Stimulated activated CD4-positive, alpha-beta T cell treated with anti-CD3 and anti-CD28 coated beads, Interleukin-4, amount 100 ng/mL, for 24 hours (primary cell): ENCODE results near the gene ADCY9.
A peak's percentile ranks its signal among the peaks of the same experiment; 100 is the strongest.
"Not testable (repeated sequence)": the region's sequence is repeated elsewhere in the genome, so short reads cannot be mapped to it uniquely, and the experiment has no call there.

Source experiments
- DNase-seq: peaks from one replicate; pipeline ENCODE4 v3.0.0-alpha.2; 2020

Gene ADCY9

GRCh38 chr16:3948378-3948995 is 167.8 kb downstream of the ADCY9 start:
- no peak for DNase-seq

- no peak for DNase-seq
Measured at GRCh38 chr16:3946604-3947180, 169.6 kb downstream of the ADCY9 start.

DNA sequence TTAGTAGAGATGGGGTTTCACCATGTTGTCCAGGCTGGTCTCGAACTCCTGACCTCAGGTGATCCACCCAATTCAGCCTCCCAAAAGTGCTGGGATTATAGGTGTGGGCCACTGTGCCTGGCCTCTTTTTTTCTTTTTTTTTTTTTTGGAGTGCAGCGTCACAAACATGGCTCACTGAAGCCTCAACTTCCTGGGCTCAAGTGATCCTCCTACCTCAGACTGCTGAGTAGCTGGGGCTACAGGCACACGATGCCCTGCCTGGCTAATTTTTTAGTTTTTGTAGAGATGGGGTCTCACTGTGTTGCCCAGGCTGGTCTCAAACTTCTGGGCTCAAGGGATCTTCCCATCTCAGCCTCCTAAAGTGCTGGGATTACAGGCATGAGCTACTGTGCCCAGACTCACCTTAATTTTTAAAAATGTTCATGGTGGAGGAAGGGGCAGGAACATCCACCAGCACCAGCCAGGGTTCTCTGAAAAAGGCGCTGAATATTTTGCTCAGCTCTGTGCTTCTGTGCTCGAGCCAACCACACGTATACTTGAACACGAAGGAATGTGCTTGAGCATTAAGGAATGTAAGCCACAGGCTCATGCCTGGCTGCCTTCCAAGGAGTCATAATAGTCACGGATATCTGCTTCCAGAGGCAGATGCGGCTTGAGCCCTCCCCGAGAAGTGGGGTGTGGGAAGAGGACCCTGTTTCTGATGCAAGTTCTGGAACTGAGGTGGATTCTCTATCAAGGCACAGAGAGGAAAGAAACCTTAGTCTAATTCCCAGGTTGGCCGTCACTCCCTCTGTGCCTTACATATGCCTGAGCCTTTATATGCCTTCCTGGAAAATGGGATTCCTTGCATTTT is 170.3 kb downstream of the ADCY9 start:
- no peak for DNase-seq

DNA sequence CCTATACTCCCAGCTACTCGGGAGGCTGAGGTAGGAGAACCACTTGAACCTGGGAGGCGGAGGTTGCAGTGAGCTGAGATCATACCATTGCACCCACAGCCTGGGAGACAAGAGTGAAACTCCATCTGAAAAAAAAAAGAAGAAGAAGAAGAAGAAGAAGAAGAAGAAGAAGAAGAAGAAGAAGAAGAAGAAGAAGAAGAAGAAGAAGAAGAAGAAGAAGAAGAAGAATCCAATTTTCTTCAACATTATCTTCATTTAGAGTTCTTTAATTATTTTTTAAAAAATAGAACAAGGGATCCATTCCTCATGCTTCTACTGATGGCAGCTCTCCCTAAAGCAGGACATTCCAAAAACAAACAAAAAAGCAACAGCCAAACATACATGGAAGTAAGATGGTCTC is 171.8 kb downstream of the ADCY9 start:
- DNase-seq: not testable (repeated sequence)

GRCh38 chr16:3942146-3942545 is 174.1 kb downstream of the ADCY9 start:
- not testable (repeated sequence) for DNase-seq

GRCh38 chr16:3938843-3939624 is 177.2 kb downstream of the ADCY9 start:
- DNase-seq: peak; percentile 68

DNA sequence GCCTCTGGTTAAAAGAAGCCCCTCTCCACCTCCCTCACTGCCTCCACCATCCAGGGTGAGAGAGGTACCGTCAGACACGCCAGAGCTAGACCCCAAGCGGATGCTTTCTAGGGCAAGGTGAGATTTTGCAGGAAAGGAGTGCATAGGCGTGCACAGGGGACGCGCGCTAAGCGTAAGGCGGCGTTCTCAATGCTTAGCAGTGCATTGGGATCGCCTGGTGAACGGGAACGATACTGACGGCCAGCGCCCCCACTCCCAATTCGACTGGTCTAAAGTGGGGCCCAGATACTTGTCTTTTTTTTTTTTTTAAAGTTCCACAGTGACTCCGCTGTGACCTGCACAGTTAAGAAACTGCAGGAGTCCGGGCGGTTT is 177.8 kb downstream of the ADCY9 start:
- DNase-seq: no peak

DNA sequence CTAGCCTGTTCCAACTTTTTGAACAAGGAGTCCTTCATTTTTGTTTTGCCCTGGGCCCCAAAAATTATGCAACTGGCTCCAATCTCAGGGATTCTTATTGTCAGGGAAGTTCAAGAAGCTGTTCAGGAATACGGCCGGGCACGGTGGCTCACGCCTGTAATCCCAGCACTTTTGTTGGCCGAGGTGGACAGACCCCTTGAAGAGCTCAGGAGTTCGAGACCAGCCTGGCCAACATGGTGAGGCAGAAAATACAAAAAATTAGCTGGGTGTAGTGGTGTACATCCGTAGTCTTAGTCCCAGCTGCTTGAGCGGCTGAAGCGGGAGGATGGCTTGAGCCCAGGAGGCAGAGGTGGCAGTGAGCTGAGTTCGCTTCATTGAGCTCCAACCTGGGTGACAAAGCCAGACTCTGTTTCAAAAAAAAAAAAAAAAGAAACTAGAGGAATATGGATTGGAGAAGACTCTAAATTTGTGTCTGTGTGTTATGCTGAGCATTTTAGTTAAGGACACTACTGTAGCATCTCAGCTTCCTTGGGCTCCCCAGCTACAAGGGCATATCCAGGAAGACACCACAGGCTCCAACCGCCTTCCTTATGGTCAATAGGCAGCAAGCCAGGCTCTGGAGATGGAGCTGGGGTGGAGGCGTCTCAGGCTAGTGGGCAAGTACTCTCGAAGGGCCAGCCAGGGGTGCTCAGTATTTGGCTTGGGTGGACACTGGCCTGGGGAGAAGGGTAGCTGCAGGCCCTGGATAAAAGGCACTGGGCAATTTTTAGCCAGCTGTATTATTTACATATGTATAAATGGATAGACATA is 179.0 kb downstream of the ADCY9 start:
- no peak for DNase-seq

DNA sequence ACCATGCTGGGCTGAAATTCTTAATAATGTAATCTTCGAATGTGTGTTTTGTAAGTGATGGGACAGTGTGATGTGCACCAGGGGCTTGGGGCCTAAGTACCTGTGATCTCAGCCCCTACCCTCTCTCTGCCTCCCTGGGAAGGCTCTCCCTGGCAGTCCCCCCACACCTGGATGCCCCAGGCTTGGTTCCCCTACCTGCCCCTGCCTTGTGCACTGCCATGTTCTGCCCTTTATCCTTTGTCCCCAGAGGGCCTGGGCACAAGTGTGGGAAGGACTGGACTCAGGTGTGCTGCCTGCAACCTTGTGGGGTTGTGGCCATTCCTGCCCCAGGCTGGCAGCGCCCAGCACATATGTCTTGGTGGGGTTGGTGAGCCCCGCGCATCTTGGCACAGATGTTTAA is 180.3 kb downstream of the ADCY9 start:
- no peak for DNase-seq

DNA sequence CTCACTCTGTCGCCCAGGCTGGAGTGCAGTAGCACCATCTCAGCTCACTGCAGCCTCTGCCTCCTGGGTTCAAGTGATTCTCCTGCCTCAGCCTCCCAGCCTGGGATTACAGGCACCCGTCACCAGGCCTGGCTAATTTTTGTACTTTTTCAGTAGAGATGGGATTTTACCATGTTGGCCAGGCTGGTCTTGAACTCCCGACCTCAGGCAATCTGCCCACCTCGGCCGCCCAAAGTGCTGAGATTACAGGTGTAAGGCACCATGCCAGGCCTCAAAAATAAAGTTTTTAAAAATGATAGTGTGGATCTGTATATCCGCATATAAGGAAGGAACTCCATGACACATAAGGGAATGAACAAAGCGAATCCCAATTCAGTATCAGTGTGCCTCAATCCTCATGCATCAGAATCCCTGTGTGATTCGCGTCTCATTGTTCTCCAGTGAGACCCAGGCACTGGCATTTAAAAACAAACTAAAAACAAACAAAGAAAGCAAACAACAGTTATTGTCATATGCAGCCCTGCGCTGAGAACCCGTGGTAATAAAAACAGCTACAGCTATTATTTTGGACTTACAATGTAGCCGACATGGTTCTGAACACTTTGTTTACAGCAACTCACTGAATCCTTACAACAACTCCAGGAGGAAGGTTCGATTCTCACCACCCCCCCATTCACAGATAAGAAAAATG is 181.6 kb downstream of the ADCY9 start:
- DNase-seq: no peak

GRCh38 chr16:3927147-3927546 is 189.1 kb downstream of the ADCY9 start:
- not testable (repeated sequence) for DNase-seq

DNA sequence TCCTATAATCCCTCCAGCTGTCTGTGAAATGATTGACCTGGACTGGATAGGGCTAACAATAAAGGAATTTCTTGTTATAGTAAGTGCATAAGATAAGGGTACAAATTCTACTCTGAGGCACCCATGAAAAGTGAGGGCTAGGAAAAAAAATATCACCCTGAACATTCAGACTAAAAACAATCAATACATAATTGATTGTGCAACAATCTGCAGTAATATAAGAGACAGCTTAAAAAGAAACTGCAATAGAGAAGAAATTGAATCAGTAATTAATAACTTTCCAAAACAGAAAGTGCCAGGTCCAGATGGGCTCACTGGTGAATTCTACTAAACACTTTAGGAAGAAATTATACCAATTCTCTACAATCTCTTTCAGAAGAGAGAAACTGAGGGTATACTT is 191.5 kb downstream of the ADCY9 start:
- no peak for DNase-seq

DNA sequence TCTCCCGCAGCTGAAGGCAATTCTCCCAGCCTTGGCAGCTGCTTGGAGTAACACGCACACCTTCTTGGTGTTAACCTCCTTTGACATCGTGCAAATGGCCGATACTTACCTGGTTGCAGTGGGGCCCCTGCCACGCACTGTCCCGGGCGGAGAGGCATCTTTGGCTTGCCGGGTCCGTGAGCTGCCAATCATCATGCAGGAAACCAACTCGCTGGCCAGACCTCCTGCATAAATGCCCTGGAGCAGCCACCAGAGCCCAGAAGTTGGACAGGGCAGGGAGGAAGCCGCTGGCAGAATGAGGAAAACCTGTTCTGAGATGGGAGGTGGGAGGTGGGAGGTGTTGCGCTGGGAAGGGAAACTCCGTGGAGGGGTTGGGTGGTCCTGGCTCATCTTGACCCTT is 194.0 kb downstream of the ADCY9 start:
- DNase-seq: no peak

- no peak for DNase-seq
Measured at GRCh38 chr16:3920206-3920605, 196.0 kb downstream of the ADCY9 start.

GRCh38 chr16:3919413-3919812 is 196.8 kb downstream of the ADCY9 start:
- DNase-seq: no peak

DNA sequence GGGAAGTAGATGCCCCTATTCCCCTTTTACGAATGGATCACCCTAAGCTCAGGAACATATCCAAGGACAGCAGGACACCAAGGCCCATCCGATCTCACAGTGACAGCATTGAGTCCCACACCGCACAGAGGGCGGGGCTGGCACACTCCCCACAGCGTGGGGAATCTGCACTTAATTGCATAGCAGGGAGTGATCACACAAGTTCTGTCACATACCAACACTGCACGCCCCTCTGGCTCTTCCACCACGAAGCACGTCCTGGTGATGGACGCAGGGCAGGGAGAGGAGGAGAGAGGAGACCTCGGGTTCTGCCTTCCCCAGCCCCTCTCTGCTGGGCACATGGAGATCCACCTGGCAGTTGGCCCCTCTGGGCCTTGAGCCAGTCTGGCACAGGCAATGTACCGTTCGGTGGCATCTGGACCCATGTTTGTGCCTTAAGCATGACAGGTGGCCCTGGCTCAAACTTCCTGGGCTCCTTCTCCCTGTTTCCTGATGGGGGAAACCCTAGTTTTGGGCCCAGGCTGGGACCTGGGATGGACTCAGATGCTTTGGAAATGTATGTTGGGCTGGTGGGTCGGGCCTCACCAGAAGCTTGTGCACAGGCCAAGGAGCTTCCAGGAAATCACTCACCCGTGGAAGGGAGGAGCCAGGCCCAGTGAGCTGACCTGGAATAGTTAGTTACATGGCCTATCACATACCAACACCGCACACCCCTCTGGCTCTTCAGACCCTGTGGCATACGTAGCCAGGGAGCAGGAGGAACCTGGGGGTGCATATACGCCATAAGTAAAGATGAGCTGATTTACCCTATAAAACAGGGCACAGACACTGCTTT is 200.6 kb downstream of the ADCY9 start:
- no peak for DNase-seq

- DNase-seq: no peak
Measured at GRCh38 chr16:3912897-3913296, 203.3 kb downstream of the ADCY9 start.
